Activated T-cell treated with anti-CD3 and anti-CD28 coated beads, Interleukin-2, amount 50 U/mL, for 48 hours (primary cell): ENCODE results near the gene CDH26.
"Not testable (repeated sequence)": the region's sequence is repeated elsewhere in the genome, so short reads cannot be mapped to it uniquely, and the experiment has no call there.

Experiments used
- DNase-seq, 2 experiments: peaks; one replicate each; pipeline ENCODE4 v3.0.0-alpha.2; 2020

CDH26 gene

GRCh38 chr20:59942245-59942644, 16.0 kb upstream of the CDH26 start:
- no peak for DNase-seq

DNA sequence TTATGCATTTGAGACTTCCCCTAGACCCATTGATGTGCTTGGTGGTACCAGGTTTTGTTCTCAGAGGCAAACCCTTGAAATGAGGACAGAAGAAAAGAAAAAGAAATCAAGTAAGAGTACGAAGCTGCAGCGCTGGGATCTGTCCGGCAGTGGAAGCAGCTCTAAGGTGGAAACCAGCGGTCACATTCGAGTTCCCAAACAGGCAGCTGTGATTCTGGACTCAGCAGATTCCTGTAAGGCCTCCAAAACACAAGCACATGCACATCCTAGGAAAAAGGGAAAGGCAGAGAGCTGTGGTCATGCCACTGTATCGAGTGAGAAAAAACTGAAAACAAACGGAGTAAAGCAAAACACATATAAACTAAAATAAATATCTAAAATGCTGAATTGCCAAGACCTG, 13.5 kb upstream of the CDH26 start:
- no peak for DNase-seq

DNA sequence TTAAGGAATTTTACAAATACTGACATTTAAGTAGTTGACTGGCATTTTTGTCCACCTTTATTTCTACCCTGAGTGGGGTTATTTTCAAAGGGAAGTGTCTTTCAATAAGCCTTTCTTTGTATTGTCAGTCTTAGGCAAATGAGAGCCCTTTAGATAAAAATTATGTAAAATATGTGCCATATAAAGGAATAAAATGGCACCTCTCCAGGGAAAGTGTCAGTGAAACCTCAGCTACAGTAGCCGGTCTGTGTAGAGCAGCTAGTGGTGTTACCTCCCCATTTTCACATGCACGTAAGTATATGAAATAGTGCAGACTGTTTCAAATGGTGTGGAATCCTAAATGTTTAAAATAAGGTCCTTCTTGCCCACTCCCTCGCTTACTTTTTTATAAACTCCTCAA, 13.0 kb upstream of the CDH26 start:
- no peak for DNase-seq

- no peak for DNase-seq
Measured at GRCh38 chr20:59945731-59946130, 12.5 kb upstream of the CDH26 start.

GRCh38 chr20:59947376-59947775, 10.8 kb upstream of the CDH26 start:
- no peak for DNase-seq

- no peak for DNase-seq
Measured at GRCh38 chr20:59948212-59948611, 10.0 kb upstream of the CDH26 start.

DNA sequence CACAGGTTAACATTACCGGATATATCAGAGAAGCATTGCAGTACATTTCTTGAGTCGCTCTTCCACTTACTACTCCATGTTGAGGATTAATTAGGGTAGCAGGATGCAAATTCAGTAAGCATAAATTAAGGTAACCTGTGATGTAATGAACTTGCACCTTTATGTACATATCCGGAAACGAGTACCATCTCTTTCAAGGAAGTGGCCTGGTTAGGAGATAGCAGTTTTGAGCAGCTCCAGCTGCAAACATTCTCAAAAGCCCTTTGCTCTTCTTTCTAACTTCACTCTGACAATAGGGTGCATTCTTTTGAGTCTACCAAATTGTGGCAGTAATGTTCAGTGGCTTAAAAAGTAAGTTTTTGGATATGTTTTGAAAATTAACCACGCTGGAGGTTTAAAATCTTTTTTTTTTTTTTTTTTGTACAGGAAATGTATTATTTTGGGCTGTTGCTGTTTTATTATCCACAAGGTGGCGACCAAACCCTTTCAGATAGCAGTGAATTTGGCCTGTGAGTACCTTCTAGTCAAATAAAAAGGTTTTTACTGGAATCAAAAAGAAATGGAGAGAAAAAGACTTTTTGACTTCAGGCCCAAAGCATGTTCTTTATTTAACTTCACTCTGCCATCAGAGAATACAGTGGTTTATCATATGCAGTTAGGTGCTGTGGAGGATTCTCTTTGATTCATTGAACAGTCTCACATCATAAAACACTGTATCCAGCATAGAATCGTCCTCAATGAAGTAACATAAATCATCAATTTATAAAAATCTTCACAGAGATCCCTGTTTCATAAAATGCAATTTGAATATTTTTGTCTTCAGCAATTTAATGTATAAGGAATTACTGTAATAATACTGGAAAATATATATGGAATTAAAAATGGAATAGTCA, 9.1 kb upstream of the CDH26 start:
- no peak for DNase-seq

DNA sequence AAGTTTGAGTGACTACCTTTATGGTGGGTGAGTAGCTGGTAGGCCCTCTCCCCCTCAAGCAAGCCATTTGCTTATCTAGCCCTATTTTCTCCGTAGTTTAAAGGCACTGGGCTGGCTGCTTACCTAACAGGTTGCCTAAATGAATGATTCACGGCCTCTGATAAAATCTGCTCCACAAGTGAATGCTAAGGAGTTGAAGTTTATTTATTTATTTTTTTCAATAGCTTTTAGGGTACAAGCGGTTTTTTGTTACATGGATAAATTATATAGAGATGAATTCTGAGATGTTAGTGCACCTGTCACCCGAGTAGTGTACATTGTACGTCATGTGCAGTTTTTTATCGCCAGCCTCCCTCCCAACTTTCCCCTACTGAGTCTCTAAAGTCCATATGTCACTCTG, 8.3 kb upstream of the CDH26 start:
- DNase-seq, result no peak

GRCh38 chr20:59954718-59955117, 3.5 kb upstream of the CDH26 start:
- no peak for DNase-seq

- DNase-seq, result no peak
Measured at GRCh38 chr20:59955131-59955796, 3.0 kb upstream of the CDH26 start.

DNA sequence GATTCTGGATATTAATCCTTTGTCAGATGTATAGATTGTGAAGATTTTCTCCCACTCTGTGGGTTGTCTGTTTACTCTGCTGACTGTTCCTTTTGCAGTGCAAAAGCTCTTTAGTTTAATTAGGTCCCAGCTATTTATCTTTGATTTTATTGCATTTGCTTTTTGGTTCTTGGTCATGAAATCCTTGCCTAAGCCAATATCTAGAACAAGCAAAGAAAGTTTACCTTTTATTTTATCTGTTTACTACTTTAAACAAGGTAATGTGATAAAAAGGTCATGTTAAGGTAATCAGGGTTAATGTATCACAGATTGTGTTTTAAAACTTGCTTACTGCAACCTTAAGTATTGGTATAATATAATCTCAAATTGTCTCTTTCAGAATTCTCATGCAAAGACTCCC, 655 bp upstream of the CDH26 start:
- DNase-seq, result not testable (repeated sequence)

DNA sequence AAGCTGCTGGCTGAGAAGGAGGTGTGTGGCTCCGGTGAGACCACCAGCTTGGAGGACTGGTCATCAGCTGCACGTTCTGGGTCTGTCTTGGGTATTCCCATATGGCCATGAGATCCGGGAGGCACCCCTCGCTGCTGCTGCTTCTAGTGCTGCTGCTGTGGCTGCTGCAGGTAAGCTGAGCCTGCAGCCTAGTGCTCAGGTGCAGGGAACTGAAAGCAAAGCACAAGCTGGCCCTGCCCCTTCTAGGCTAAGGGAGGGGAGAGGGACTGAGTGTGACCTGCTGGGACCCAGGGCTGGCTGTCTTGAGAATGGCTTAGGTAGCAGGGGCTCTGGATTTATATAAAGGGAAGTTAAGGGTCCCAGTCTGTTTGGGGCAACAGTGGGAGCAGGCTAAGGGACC, 403 bp downstream of the CDH26 start:
- no peak for DNase-seq

DNA sequence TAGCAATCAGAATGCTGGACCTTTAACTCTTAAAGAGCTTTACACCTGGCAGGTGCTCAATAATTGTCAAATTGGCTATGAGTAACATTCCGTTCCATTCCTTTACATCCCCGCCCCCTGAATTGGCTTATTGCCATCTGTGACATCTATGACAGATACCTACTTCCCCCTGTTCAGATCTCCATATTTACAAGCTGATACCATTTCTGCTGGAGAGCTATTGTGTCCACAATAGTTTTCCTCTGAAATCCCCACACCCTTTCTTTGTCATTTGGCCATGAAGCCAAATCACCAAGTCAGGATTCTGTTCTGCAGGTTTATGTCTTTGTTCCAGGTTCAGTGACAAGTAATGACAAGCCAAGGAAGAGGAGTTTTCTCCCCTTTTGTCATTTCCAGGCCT, 3.2 kb downstream of the CDH26 start:
- DNase-seq, result no peak

DNA sequence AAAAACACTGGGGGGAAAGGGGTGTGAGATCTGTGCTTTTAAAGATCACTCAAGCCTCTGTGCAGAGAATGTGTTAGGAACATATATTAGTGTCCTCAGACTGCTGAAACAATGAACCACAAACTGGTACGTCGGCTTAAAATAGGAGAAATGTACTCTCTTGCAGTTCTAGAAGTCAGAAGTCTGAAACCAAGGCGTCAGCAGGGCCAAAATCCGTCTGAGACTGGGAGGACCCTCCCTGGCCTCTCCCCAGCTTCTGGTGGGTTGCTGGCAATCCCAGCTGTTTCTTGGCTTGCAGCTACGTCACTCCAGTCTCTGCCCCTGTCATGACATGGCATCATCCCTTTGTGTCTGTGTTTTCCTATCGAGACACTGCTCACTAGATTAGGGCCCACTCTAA, 3.9 kb downstream of the CDH26 start:
- DNase-seq, result no peak

GRCh38 chr20:59966428-59966827, 8.2 kb downstream of the CDH26 start:
- no peak for DNase-seq

- no peak for DNase-seq
Measured at GRCh38 chr20:59971428-59971827, 13.2 kb downstream of the CDH26 start.

GRCh38 chr20:59972037-59972801, 14.0 kb downstream of the CDH26 start:
- DNase-seq, result no peak

DNA sequence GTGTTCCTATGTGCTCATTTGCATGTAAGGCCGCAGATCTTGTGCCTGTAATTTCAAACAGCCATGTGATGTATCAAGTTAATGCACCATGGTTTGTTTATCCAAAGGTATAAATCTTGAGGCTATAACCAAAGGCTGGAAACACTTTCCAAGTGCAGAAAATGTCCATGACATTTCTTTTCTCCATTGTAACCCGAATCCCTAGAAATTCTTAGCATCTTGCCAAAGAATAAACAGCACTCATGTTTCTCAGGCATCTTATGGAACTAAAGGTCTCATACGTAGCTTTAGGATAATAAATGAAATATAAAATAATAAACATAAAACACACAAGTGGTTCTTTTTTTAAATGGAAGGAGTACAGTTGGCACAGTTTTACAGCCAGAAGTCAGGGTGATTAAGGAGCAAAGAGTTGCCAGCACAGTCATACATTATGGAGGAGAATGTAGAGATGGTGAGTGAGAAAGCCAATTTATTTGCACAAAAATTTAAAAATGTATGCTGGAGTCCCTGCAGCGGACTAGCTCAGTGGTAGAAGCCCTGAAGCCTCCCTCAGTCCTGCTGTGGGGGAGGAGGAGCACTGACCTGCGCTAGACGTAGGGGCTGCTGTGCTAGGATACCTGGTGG, 18.0 kb downstream of the CDH26 start:
- no peak for DNase-seq

GRCh38 chr20:59977086-59977485, 18.9 kb downstream of the CDH26 start:
- no peak for DNase-seq

DNA sequence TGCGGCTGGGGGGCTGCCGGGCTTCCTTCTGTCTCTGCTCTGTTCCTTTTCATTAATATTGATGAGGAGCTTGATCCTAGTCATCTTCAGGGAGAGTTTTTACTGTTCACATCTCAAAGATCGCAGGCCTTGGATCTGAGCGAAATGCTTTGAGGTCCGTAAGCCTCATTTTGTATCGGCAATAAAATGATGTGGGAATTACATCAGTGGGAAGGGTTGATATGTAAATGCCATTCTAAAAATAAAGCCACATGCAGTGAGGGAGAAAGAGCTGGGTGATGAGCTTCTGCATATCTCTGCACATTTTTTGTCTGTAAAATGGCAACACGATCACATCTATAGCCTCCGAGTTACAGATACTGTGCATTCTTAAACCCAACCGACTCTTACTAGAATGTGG, 24.9 kb downstream of the CDH26 start:
- no peak for DNase-seq

GRCh38 chr20:59984541-59984940, 26.3 kb downstream of the CDH26 start:
- no peak for DNase-seq

DNA sequence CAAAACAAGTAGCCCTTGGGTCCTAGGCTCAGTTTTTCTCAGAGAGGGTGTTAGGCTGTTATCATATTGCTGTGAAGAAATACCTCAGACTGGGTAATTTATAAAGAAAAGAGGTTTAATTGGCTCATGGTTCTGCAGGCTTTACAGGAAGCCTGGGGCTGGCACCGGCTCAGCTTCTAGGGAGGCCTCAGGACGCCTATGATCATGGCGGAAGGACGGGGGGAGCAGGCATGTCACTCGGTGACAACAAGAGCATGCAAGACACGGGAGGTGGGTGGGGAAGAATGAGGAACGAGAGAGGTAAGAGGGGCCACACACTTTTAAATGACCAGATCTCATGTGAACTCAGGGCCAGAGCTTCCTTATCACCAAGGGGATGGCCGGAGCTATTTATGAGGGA, 26.9 kb downstream of the CDH26 start:
- DNase-seq, result no peak

- DNase-seq, result no peak
Measured at GRCh38 chr20:59985864-59986263, 27.6 kb downstream of the CDH26 start.
